HCT116 (cell line): ENCODE data around the gene SARS2. TPM values are rescaled to one million over a fixed set of nuclear protein-coding genes. Genes with fewer than 3 reads are reported as not detected.

ENCODE experiments used
- ATAC-seq: fragments of 200-7000 bp; cut with Tn5 transposase; 2 replicates; pipeline ENCODE4 v1.9.1; 2020; ENCODE audit warnings: mild to moderate bottlenecking, moderate library complexity
- BruUV-seq: library from RNA; stranded (reverse); fragments of 400-500 nt; replicated peaks from 2 replicates; lab custom pipeline; 2021; lab: Mats Ljungman, UMichigan
- CTCF ChIA-PET: fragments of 300-600 bp; sonication (Branson Sonifier 250); formaldehyde crosslinking; loops from one replicate; lab custom pipeline; 2021; ENCODE audit warnings: antibody characterized with exemption; lab: Charles Lee
- POLR2A ChIA-PET: fragments of 300-600, 350-600 bp; sonication (Branson Sonifier 250); formaldehyde crosslinking; loops from one replicate; lab custom pipeline; 2021; ENCODE audit warnings: antibody characterized with exemption; lab: Charles Lee
- RAD21 ChIA-PET, 2 experiments: fragments of 300-600 bp; sonication (Branson Sonifier 250); formaldehyde crosslinking; loops; one replicate each; lab custom pipeline; 2023; ENCODE audit warnings: low total read pairs in 2 of 2; ENCODE audit not compliant: uncharacterized antibody in 2 of 2, unreplicated experiment in 2 of 2, low non-redundant PET in 1 of 2; lab: Charles Lee
- DNase-seq: peaks from one replicate; pipeline ENCODE4 v3.0.0-alpha.2; 2010; ENCODE audit warnings: low read depth, low spot score
- H2AFZ ChIP-seq: fragments of 200-600 bp; shearing (Covaris generic), sonication (generic); 2 replicates; pipeline ENCODE4 v1.6.1; 2017; ENCODE audit warnings: low read depth, mixed run types, mixed read lengths, antibody characterized with exemption, low read length; ENCODE audit not compliant: poor library complexity, severe bottlenecking
- H3K27ac ChIP-seq: 2 replicates; pipeline ENCODE4 v1.5.1; 2012; ENCODE audit warnings: low read depth, low read length
- H3K27me3 ChIP-seq: fragments of 200-600 bp; sonication (generic); 2 replicates; pipeline ENCODE4 v1.6.1; 2016; ENCODE audit warnings: mixed run types, low read length, mixed read lengths; ENCODE audit not compliant: insufficient read depth
- H3K36me3 ChIP-seq, 2 experiments: fragments of 200-500 bp in 1 of 2; fragments of 200-600 bp in 1 of 2; sonication (Bioruptor generic) in 1 of 2; sonication (generic) in 1 of 2; 2 replicates each; pipeline versions ENCODE4 v1.5.1 to v1.6.1; 2014 to 2016; ENCODE audit warnings: low read length in 2 of 2, inconsistent platforms in 1 of 2, mixed read lengths in 1 of 2, mixed run types in 1 of 2; ENCODE audit not compliant: insufficient read depth in 2 of 2, control insufficient read depth in 1 of 2
- H3K4me1 ChIP-seq, 2 experiments: fragments of 200-600 bp in 1 of 2; sonication (generic) in 1 of 2; 2 replicates each; pipeline versions ENCODE4 v1.5.1 to v1.6.1; 2012 to 2017; ENCODE audit warnings: low read length in 2 of 2, inconsistent platforms in 1 of 2, mild to moderate bottlenecking in 1 of 2, mixed read lengths in 1 of 2, mixed run types in 1 of 2, moderate library complexity in 1 of 2; ENCODE audit not compliant: insufficient read depth in 2 of 2, control insufficient read depth in 1 of 2
- H3K4me2 ChIP-seq: fragments of 200-600 bp; sonication (generic); 2 replicates; pipeline ENCODE4 v1.6.1; 2017; ENCODE audit warnings: mixed run types, low read length, mixed read lengths
- H3K4me3 ChIP-seq, 2 experiments: fragments of 200-600 bp in 1 of 2; sonication (generic) in 1 of 2; replicated peaks in 1 of 2; 2 replicates each; pipeline ENCODE4 v1.5.1; 2011 to 2016; ENCODE audit warnings: low read length in 2 of 2, control low read depth in 1 of 2, low read depth in 1 of 2, mild to moderate bottlenecking in 1 of 2, mixed read lengths in 1 of 2, mixed run types in 1 of 2
- H3K79me2 ChIP-seq: fragments of 200-600 bp; sonication (generic); 2 replicates; pipeline ENCODE4 v1.6.1; 2017; ENCODE audit warnings: mild to moderate bottlenecking, mixed run types, low read length, moderate library complexity, mixed read lengths; ENCODE audit not compliant: insufficient read depth
- H3K9ac ChIP-seq: fragments of 200-600 bp; sonication (generic); 2 replicates; pipeline ENCODE4 v1.6.1; 2016; ENCODE audit warnings: low read length, mixed read lengths
- H3K9me2 ChIP-seq: fragments of 200-600 bp; sonication (generic), shearing (Covaris generic); 2 replicates; pipeline ENCODE4 v1.6.1; 2017; ENCODE audit warnings: mixed run types, mild to moderate bottlenecking, moderate library complexity; ENCODE audit not compliant: insufficient read depth
- H3K9me3 ChIP-seq, 2 experiments: fragments of 200-500 bp in 1 of 2; fragments of 200-600 bp in 1 of 2; sonication (Bioruptor generic) in 1 of 2; sonication (generic) in 1 of 2; 2 replicates each; pipeline ENCODE4 v1.6.1; 2014 to 2017; ENCODE audit warnings: low read length in 2 of 2, mixed read lengths in 2 of 2, inconsistent platforms in 1 of 2, low read depth in 1 of 2, mild to moderate bottlenecking in 1 of 2, mixed run types in 1 of 2, moderate library complexity in 1 of 2; ENCODE audit not compliant: control insufficient read depth in 1 of 2, insufficient read depth in 1 of 2
- H4K20me1 ChIP-seq: fragments of 200-600 bp; sonication (generic), shearing (Covaris generic); 2 replicates; pipeline ENCODE4 v1.6.1; 2017; ENCODE audit warnings: mixed run types, mild to moderate bottlenecking, moderate library complexity; ENCODE audit not compliant: insufficient read depth
- EZH2phosphoT487 ChIP-seq: fragments of 200-600 bp; IDR thresholded peaks from 2 replicates; pipeline ENCODE4 v1.6.1; 2018; ENCODE audit warnings: antibody characterized with exemption, borderline replicate concordance
- JUND ChIP-seq: IDR thresholded peaks from 2 replicates; pipeline ENCODE4 v1.6.1; 2012
- POLR2A ChIP-seq: IDR thresholded peaks from 2 replicates; pipeline ENCODE4 v1.7.0; 2011; ENCODE audit warnings: borderline replicate concordance; ENCODE audit not compliant: insufficient read depth, insufficient read length; ENCODE audit errors: extremely low read depth
- POLR2AphosphoS5 ChIP-seq: IDR thresholded peaks from 2 replicates; pipeline ENCODE4 v1.6.1; 2011; ENCODE audit warnings: mild to moderate bottlenecking, low read depth, low read length, moderate library complexity
- SP1 ChIP-seq: IDR thresholded peaks from 2 replicates; pipeline ENCODE4 v1.6.1; 2012; ENCODE audit warnings: low read depth
- SRF ChIP-seq: IDR thresholded peaks from 2 replicates; pipeline ENCODE4 v1.6.1; 2012; ENCODE audit warnings: low read depth
- ZFX ChIP-seq: fragments of 450-650 bp; IDR thresholded peaks from 2 replicates; pipeline ENCODE4 v1.6.1; 2017
- intact Hi-C: fragments of 100-400 bp; cut with micrococcal nuclease; formaldehyde crosslinking; loops from 2 replicates; pipeline ENCODE4 v1.10.0; 2022
- total RNA-seq: library from RNA; stranded (reverse); gene quantifications from one replicate; pipeline ENCODE4 v1.2.1, GENCODE V29; 2021; ENCODE audit not compliant: unreplicated experiment
- TF ChIP-seq, protein P1 (sequence below), 3 experiments: fragments of 200-600 bp in 1 of 3; sonication (generic) in 1 of 3; IDR thresholded peaks in 2 of 3; conservative IDR thresholded peaks in 1 of 3; 2 replicates each; pipeline ENCODE4 v1.5.1; 2012 to 2017; ENCODE audit warnings: low read depth in 2 of 3, low read length in 2 of 3, antibody characterized with exemption in 1 of 3, borderline replicate concordance in 1 of 3, control low read depth in 1 of 3, mild to moderate bottlenecking in 1 of 3, mixed read lengths in 1 of 3, mixed run types in 1 of 3, moderate library complexity in 1 of 3; ENCODE audit not compliant: insufficient read depth in 1 of 3
- TF ChIP-seq, protein P2 (sequence below): IDR thresholded peaks from 2 replicates; pipeline ENCODE4 v1.6.1; 2012

SARS2 gene
- total RNA-seq, 1 experiment from 2014 or later = 58.2 TPM

DNA sequence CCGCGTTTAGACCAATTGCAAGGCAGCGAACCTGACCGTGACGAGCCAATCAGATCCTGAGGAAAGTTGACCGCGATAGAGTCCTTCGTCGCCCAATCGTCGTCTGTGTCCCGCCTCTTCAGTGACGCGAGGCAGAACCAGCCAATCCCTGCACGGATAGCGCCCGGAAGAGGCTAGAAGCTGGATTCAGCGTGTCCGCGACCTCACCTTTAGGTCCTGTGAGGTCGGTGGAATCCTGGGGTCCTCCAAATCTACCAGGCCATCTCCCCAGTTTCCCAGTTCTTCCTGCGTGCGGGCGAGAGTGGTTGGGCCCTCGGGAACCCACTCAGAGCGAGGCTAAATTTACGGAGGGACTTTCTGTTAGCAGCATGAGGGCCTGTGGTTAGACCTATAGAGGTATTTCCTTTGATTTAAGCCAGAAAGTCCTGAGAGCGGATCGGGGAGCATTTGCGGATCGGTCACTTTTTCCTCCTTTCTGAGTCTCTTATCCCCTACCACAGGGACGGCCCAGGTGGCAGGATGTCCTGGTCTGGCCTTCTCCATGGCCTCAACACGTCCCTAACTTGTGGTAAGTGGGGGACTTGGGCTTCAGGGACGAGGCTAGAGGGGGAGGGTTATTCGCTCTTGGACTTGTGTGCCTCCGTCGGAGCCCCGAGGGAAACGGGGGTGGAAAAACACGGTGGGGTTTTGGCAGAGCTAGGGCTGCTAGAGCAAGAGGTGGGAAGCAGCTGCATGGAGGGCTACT is 385 bp upstream of the SARS2 start, which contains the start of gene MRPS12:
TSS of gene MRPS12 (plus strand) at position 169 of the 745 bp plus-strand sequence. CDS start at position 520, 351 bp downstream.
- Histone ChIP-seq H3K27me3 (no peaks in the 10 kb centered on the region), H2AFZ (peak within 1 kb of the TSS; percentile 67), H3K9me3 (peaks cover 0 to 9% of the 10 kb centered on the region in 2 experiments; a peak in 1 of 4 replicates), H4K20me1 (no peaks in the 10 kb centered on the region), H3K4me3 (peak within 1 kb of the TSS; percentile 98 to 100), H3K79me2 (peaks cover 56% of the 10 kb centered on the region), H3K4me1 (peaks cover 11 to 20% of the 10 kb centered on the region in 2 experiments; a peak in 3 of 4 replicates), H3K9me2 (no peaks in the 10 kb centered on the region), H3K27ac (peak within 1 kb of the TSS; percentile 82), H3K4me2 (peak within 1 kb of the TSS; percentile 95), H3K9ac (peak within 1 kb of the TSS; percentile 99), H3K36me3 (peaks cover 7 to 25% of the 10 kb centered on the region in 2 experiments)
- ChIA-PET CTCF (interaction anchor here (0.7 to 2.1 kb wide), 39 partner anchors 8 to 697 kb away, joined by 3 to 32 read pairs (median 4); partner anchors contain the start of genes FAM98C, GGN, NFKBIB and PSMD8), POLR2A (interaction anchor here (0.7 to 2.0 kb wide), 11 partner anchors 9 to 528 kb away, joined by 3 to 10 read pairs (median 4); partner anchors contain the start of genes FAM98C, NFKBIB and SIRT2), RAD21 (interaction anchor here (0.6 to 0.7 kb wide), 3 partner anchors 31 to 194 kb away, joined by 3 to 5 read pairs (median 3); no protein-coding TSS in a partner anchor)
- BruUV-seq = TSS peak; percentile 83
- ATAC-seq (peak; percentile 96), DNase-seq (peak; percentile 99)
- TF ChIP-seq, protein P1, sequence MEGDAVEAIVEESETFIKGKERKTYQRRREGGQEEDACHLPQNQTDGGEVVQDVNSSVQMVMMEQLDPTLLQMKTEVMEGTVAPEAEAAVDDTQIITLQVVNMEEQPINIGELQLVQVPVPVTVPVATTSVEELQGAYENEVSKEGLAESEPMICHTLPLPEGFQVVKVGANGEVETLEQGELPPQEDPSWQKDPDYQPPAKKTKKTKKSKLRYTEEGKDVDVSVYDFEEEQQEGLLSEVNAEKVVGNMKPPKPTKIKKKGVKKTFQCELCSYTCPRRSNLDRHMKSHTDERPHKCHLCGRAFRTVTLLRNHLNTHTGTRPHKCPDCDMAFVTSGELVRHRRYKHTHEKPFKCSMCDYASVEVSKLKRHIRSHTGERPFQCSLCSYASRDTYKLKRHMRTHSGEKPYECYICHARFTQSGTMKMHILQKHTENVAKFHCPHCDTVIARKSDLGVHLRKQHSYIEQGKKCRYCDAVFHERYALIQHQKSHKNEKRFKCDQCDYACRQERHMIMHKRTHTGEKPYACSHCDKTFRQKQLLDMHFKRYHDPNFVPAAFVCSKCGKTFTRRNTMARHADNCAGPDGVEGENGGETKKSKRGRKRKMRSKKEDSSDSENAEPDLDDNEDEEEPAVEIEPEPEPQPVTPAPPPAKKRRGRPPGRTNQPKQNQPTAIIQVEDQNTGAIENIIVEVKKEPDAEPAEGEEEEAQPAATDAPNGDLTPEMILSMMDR (IDR thresholded peaks at IDR 0.05 in 2 of 3, conservative IDR thresholded peaks at IDR 0.05 in 1 of 3; ENCODE audit: borderline replicate concordance in 1 of 3, insufficient read depth in 1 of 3, low read depth in 2 of 3, low read length in 2 of 3) = no peak
- TF ChIP-seq EZH2phosphoT487 (no peak), SP1 (peak; percentile 94), ZFX (peak; percentile 73; the same call in 1 of the 2 replicates), JUND (no peak), POLR2A (peak; percentile 77), POLR2AphosphoS5 (peak; percentile 91), SRF (no peak)
- TF ChIP-seq, protein P2, sequence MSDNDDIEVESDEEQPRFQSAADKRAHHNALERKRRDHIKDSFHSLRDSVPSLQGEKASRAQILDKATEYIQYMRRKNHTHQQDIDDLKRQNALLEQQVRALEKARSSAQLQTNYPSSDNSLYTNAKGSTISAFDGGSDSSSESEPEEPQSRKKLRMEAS = peak; percentile 83
- intact Hi-C loops = loop anchor here (1.0 to 10.0 kb wide), 7 partner anchors 80 to 528 kb away; partner anchors contain the start of gene FAM98C
